ENCODE measurements around the gene FIBCD1.
"Not testable (repeated sequence)": the region's sequence is repeated elsewhere in the genome, so short reads cannot be mapped to it uniquely, and the experiment has no call there.

Gene FIBCD1

DNA sequence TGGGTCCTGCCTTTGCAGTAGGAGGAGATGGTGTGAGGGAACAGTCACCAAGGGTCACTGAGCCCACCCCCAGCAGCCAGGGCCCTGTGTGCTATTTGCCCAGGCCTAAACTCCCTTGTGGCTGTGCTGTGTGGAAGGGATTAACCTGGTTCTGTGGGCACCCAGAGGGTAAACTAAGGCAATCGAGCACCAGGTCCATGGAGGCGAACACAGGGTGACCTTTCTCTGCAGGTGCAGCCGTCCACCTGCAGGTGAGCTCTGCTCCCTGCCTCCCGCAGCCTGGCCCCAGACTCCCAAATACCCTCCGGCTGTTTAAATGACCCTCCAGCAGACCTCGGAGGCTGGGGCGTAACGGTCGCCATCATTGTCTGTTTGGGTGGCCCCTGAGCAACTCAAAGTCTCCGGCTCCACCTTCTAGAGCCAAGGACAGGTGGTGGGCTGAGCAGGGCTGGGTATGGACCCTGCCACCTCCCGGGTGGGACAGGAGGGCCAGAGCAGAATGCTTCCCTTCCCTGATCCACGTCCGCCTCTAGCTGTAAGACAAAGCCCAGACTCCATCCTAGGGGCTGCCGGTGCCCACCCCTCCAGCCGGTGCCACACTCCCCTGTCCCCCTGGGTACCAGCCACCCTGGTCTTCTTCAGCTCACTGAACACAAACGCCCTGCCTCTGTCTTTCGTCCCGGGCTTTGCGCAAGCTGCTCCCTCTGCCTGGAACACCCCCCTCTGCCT lies 34.1 kb upstream of the FIBCD1 start:
- DNase-seq (ENCODE audit: low spot score) = no peak

DNA sequence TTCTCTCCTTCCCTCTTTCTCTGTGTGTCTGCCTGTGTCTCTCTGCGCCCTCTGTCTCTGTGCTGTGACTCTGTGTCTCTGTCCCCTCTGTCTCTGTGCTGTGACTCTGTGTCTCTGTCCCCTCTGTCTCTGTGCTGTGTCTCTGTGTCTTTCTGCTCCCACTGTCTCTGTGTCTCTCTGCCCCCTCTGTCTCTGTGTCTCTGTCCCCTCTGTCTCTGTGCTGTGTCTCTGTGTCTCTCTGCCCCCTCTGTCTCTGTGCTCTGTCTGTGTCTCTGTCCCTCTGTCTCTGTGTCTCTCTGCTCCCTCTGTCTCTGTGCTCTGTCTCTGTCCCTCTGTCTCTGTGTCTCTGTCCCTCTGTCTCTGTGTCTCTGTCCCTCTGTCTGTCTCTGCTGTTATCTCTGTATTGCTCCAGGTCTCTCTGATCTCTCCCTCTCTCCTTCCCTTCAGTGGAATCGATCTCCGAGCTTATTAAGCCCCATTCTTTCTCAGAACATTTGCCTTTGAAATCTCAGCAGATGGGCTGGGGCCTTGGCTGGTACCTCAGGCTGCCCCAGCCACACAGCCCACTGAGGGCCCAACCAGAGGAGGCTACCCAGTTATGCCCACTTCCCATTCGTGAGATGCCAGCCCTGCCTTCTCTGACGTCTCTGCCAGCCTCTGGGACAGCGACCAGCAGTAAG lies 33.4 kb upstream of the FIBCD1 start:
- DNase-seq (ENCODE audit: low spot score) = no peak

DNA sequence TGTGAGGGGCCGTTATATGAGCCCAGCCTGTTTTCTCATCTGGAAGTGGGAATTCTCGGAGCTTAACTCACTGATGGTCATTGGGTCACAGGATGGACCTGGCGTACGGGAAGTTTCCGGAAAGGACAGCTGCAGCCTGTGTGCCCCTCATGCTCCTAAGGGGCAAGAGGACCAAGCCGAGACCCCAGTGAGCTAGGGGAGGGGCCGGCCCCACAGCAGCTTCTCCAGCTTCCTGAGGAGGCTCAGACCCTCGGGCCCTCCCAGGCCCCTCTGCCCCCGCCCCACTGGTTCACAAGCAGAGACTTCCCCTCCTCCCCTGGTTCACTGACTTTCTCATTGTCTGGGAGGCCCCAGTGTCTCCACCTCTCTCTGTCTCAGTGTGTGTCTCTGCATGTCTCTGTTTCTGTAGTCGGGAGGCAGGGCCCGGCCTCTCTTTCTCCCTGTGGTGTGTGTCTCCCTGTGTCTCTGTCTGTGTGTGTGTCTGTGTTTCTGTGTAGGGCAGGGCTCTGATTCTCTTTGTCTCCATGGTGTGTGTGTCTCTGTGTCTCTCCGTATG lies 32.3 kb upstream of the FIBCD1 start:
- DNase-seq (ENCODE audit: low spot score) = no peak

DNA sequence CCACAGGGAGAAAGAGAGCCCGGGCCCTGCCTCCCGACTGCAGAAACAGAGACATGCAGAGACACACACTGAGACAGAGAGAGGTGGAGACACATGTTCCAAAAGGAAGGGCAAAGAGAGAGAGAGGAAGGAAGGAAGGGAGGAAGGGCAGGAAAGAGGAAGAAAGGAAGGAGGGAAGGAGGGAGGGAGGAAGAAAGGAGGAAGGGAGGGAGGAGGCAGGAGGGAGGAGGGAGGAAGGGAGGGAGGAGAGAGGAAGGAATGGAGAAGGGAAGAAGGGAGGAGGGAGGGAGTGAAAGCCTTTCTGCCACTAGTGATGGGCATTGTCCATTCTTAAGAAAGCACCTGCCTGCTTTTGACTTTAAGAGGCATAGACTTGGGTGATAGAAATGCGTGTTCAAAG lies 31.8 kb upstream of the FIBCD1 start:
- no peak for DNase-seq (ENCODE audit: low spot score)

GRCh38 chr9:130970052-130970451 lies 31.0 kb upstream of the FIBCD1 start:
- DNase-seq (ENCODE audit: low spot score) = no peak

DNA sequence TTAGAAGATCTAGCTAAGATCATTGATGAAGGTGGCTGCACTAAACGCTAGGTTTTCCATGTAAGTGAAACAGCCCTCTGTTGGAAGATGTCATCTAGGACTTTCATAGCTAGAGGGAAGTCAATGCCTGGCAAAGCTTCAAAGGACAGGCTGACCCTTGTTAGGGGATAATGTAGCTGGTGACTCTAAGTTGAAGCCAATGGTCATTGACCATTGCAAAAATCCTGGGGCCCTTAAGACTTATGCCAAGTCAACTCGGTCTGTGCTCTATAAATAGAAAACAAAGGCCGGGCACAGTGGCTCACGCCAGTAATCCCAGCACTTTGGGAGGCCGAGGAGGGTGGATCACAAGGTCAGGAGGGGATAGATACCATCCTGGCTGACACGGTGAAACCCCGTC lies 26.6 kb upstream of the FIBCD1 start:
- DNase-seq (ENCODE audit: low spot score) = no peak

GRCh38 chr9:130963916-130964315 lies 24.9 kb upstream of the FIBCD1 start:
- DNase-seq (ENCODE audit: low spot score) = no peak

DNA sequence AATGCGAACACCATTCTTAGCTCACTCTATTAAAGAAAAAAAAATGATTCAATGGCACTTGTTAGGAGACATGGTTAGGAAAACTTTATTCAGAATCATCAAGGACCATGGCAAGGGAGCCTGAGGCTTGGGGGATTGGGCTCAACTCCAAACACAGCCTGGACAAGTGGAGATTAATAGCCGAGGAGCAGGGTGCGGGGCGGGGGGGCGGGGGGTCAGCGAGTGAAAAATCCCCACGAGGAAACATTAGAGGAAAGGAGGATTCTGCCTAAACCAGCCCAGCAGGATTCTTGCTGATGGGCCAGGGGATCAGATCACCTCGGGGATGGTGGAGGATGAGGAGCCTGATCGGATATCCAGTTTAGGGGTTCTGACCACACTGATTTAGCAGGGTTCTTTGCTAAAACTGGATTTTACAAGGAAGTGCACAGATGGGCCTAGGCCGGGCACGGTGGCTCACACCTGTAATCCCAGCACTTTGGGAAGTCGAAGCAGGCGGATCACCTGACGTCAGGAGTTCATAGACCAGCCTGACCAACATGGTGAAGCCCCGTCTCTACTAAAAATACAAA lies 24.4 kb upstream of the FIBCD1 start:
- no peak for DNase-seq (ENCODE audit: low spot score)

GRCh38 chr9:130962418-130963316 lies 23.6 kb upstream of the FIBCD1 start:
- DNase-seq (ENCODE audit: low spot score) = no peak

GRCh38 chr9:130961511-130962300 lies 22.7 kb upstream of the FIBCD1 start:
- no peak for DNase-seq (ENCODE audit: low spot score)

GRCh38 chr9:130960522-130961378 lies 21.7 kb upstream of the FIBCD1 start:
- no peak for DNase-seq (ENCODE audit: low spot score)

- DNase-seq (ENCODE audit: low spot score) = no peak
Observed at GRCh38 chr9:130959809-130960334, 20.8 kb upstream of the FIBCD1 start.

DNA sequence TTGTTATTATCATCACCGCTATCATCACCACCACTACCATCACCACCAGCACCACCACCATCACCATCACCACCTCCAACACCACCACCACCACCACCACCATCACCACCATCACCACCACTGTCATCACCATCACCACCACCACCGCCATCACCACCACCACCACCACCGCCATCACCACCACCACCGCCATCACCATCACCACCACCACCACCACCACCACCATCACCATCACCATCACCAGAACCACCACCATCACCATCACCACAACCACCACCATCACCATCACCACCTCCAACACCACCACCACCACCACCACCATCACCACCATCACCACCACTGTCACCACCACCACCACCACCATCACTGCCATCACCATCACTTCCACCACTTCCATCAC lies 19.5 kb upstream of the FIBCD1 start:
- not testable (repeated sequence) for DNase-seq (ENCODE audit: low spot score)

- no peak for DNase-seq (ENCODE audit: low spot score)
Observed at GRCh38 chr9:130957451-130958203, 18.6 kb upstream of the FIBCD1 start.

DNA sequence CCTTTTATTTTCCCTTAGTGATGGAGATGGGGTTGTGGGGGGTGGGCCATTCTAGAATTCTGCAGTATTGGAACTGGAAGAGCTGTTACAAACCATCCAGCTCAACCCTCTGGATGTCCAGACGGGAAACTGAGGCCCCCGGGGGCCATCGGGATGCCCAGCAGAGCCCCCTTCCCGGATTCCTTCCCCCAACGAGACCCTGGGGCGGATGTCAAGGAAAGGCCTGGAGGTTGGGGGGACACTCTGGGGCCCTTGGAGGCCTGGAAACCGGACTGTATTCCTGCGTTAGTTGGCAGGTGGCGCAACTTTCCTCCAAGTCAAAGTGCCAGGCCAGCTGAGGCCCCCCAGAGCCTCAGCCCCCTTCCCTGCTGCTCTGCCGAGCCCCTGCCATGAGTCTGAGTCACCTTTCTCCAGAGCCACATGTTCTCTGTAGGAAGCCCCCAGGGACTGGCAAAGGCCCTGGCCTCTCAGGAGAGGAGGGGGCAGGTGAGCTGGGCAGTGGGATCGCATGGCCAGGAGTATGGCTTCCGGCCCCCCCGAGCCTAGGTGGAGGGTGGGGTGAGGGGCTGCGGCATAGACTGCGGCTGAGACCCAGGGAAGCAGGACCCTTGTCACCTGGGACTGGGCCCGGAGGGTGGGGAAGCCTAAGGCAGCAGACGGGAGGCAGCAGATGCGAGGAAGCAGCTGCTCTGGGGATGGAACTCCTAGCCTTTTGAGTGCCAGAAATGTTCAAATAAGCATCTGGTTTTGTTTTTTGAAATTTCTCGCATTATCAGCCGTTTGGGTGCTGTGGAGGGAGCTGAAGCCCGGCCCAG lies 17.8 kb upstream of the FIBCD1 start:
- no peak for DNase-seq (ENCODE audit: low spot score)

DNA sequence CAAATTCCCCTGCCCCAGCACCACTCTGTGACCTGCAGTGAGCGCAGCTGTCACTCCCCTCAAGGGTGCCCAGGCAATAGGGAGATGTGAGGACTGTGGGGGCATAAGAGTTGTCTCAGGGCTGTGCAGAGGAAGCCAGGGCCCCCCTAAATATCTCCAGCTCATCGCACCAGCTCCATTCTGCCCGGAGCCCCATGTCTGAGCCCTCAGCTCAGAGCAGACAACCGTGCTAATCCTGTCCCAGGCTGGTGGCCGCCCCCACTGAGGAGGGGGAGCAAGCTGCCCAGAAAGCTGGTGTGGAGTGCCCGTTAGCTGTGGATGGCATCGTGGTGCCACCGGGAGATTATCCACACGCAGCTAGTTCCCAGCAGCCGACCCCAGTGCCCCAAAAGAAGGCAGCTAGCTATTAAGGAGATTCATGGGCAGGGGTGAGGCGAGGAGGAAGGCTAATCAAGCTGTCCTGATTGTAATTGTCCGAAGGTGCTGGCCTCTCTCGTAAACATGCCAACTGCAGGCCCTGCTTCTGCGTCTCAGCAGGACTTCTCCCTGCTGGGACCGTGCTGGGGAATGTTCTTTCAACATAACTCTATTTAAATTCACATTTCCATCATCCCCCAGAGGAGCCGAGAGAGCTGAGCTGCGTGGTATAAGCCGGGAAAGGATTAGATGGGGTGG lies 17.0 kb upstream of the FIBCD1 start:
- DNase-seq (ENCODE audit: low spot score) = no peak

GRCh38 chr9:130954925-130955324 lies 15.9 kb upstream of the FIBCD1 start:
- DNase-seq (ENCODE audit: low spot score) = not testable (repeated sequence)

GRCh38 chr9:130954317-130954716 lies 15.3 kb upstream of the FIBCD1 start:
- DNase-seq (ENCODE audit: low spot score) = no peak
